GM18511 (cell line): Measurements from ENCODE around the gene KLK12.

Experiments
- ATAC-seq: cut with Tn5 transposase; IDR thresholded peaks from one replicate; pipeline ENCODE4 v1.9.1; 2021; ENCODE audit warnings: mild to moderate bottlenecking, moderate library complexity; ENCODE audit not compliant: unreplicated experiment

The KLK12 gene

DNA sequence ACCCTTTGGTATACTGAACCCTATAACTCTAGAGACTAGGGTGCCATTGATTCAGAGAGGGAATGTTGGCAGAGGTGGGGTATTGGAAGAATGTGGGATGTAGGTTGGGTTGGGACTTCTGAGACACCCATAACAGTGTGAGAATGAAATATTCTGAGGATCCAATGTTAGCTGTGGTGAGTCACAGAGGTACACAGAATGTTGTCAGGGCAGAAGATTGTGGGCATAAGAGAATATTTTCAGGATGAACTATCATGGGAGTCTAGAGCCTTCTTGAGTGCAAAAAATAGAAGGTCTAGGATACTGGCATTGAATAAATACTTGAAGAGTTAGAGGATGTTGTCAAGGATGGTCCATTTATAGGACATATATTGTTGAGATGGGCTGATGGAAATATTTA, 21.1 kb upstream of the KLK12 start:
- no peak for ATAC-seq

DNA sequence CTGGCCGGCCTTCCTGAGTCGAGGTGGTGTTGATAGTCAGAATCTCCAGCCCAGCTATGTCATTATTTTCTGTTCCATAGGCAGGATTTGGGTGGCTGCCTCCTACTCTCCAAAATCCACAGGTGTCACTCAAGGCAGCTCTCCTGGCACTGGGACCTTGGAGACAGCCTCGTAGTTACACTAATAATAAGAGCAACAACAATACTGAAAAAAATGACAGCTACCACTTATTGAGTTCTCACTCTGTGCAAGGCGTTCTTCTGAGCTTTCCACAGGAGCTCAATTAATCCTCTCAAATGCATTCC, 12.2 kb upstream of the KLK12 start:
- ATAC-seq, result no peak

DNA sequence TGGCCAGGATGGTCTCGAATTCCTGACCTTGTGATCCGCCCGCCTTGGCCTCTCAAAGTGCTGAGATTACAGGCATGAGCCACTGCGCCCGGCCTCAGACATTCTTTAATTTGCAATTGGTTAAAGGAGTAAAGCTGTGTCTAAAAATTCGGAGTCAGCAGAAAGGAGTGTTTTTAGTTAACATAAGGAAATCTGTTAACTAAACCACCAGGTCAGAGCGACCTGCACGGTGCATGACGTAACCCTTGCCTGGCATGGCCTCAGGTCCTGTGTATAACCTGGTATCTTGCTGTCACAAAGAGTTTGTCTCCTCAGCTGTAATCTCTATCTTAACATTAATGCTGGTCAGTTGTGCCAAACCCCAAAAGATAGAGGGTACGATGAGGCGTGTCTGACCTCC, 9.5 kb upstream of the KLK12 start:
- no peak for ATAC-seq

DNA sequence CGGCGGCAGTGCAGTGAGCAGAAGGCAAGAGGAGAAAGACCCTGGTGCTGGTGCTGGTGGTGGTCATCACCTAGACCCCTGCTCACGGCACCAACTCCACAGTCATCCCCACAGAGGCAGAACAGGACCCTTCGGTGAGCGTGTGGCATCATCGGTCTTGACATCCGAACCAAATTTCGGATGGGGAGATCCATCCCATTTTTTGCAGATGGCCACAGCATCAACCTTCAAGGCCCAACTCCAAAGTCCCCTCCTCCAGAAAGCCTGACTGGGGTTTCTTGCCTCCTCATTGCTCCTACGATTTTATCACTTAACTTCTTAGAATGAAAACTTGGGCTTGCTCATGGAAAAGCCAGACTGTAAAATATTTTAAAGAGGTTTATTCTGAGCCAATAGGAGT, 8.7 kb upstream of the KLK12 start:
- no peak for ATAC-seq

DNA sequence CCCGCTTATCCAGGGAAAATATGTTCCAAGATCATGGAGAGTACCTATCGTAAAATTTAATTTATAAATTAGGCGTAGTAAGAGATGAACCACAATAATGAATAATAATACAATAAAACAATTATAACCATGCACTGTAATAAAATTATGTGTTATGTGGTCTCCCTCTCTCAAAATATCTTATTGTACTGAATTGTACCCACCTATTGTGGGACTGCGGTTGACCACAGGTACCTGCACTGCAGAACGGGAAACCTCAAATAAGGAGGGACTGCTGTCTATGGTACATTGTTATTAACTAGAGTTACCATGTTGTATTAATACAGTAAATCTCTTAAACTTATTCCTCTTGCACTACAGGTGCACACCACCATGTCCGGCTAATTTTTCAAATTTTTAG, 5.3 kb upstream of the KLK12 start:
- no peak for ATAC-seq

DNA sequence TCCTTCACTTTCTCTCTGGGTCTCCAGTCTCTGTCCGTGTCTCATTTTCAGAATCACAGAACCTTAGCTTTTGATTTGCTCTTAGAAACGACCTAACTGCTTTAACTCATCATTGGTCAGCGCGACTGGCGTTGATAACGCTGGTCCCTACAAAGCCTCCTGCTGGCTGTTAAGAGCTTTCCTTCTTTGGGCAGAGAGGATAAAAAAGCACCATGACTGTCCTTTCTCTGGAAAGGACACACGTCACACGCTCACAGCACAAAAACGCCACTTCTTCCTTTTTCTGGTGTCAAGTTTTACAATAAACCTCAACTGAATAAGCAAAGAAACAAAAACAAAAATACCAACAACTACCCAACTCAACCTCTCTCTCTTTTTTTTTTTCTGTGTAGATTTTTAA, 1.7 kb upstream of the KLK12 start:
- ATAC-seq, result no peak

DNA sequence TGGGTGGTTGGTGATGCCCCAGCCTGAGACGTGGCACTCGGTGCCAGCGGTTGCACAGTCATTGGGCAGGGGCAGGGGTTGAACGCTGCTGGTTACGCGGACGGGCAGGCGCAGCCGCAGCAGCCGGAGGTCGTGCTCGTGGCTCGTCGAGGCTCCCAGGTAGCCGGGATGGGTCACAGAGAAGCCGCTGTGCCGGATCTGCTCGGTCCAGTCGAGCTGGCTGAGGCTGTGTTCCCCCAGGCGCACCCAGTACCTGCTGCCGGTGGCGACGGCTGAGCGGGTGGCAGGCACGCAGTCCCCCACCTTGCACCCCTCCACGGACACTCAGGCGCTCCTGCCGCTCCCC, 2.9 kb downstream of the KLK12 start:
- ATAC-seq, result no peak

DNA sequence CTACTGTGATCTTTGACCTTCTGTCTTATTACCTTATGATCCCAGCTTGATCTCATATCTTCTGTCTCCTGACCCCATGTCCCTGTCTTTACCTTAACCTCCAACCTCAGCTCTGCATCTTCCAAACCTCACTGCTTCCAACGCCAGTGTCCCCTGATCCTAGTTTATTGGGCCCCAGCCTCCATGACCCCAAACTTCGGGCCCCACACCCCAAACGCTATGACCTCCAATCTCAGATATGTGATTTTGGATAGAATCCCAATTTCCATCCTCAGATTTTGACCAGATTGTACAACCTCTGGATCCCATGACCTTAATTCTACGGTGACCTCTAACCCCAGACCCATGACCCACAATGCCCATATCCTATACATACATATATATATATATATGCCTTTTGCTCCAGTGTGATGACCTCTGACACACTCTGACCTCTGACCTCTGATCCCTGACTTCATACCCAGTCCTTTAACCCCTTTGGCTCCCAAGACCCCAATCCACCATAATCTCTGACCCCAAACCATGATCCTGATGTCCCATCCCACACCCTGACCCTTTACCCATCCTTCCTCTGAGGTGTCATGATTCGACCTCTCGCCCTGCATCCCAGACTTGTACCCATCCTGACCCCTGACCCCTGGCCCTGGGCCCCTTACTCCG, 3.5 kb downstream of the KLK12 start:
- no peak for ATAC-seq

DNA sequence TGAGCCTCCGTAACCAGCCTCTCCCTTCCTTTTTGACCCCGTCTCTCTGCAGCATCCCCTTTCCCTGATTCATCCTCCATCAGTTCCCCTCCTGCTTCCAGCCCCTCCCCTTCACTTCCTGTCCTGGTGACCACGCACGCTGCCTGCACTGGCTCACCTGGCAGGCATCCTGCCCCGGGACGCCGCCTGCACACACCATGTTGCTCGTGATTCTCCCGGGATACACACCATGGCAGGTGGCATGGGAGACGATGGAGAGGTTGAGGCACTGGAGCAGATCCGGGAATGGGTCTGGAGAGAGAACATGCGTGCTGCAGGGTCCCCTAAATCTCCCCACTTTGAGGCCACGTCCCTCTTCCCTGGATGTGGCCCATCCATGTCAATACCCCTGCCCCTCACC, 4.2 kb downstream of the KLK12 start:
- ATAC-seq, result no peak

DNA sequence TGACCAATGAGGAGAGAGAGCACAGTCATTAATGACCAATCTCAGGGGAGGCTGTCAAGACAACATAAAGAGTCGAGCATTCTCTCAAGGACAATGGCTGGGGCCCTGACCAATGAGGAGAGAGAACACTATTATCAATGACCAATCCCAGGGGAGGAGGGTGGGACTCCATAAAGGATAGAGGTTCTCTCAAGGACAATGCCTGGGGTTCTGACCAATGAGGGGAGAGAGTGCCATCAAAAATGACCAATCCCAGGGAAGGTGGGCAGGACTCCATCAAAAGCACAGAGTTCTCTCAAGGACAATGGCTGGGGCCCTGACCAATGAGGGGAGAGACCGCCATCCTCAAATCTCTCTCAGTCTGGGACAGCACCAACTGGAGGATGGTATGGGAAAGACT, 5.1 kb downstream of the KLK12 start:
- ATAC-seq, result no peak

DNA sequence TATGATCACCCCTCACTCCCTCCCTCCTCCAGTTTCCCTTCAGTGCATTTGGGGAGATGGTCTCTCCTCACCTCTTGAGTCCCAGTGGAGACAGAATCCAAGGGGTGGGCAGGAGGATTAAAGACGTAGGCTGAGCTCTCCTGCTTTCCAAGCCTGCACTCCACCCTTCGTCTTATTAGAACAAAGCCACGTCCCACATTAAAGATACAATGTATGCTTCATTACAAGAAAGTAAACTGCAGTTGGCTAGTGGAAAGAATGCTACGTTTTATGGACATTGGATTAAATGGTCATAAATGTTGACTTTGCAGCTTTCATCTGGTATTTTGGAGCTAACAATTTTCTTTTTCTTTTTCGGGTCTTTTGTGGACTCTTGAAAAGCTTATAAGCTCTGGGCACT, 6.9 kb downstream of the KLK12 start:
- no peak for ATAC-seq

DNA sequence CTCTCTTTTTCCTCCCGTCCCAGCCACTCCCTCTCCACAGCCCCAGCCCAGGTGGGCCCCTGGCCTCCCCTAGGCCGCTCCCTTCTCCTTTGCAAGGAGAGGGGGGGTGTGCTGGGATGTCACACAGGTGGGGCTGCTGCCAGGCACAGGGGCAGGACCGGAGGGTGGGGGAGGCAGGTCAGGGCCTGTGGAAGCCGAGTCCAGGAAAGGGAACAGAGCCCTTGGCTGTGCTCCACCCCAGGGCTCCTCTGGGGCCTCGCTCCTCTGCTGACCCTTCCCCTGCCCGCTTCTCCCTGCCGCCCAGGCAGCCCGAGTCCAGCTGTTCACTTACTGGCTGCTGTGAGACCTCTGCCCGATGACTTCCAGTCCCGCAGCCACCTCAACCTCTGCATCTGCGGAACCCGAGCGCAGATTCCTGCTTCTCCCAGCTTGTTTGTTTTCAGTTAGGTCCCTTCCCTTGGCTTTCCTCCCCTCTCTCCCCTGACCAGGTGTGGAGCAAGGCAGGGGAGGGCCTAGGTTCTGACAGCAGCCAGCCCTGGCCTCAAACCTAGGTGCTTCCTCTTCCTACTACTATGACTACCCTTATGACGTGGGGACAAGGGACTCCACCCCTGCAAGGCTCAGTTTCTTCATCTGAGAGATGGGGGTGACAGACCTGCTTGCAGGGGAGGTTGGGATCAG, 7.5 kb downstream of the KLK12 start:
- no peak for ATAC-seq

DNA sequence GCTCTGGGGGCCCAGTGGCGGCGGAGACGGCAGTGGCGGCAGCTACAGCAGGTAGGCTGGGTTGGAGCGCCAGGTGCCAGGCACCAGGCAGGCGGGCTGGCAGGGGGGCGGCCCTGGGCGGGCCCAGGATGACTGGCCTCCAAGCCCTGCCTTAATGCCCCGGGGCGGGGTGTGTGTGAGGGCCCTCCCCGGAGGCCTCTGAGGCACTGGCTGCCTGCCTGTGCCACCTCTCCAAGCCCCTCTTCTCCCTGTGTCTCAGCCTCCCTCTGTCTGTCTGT, 8.3 kb downstream of the KLK12 start, which contains the start of gene KLK11:
Gene KLK11 (minus strand): TSS at position 63 of the 278 bp plus-strand sequence. CDS start 985 bp downstream, outside the sequence.
- no peak for ATAC-seq

DNA sequence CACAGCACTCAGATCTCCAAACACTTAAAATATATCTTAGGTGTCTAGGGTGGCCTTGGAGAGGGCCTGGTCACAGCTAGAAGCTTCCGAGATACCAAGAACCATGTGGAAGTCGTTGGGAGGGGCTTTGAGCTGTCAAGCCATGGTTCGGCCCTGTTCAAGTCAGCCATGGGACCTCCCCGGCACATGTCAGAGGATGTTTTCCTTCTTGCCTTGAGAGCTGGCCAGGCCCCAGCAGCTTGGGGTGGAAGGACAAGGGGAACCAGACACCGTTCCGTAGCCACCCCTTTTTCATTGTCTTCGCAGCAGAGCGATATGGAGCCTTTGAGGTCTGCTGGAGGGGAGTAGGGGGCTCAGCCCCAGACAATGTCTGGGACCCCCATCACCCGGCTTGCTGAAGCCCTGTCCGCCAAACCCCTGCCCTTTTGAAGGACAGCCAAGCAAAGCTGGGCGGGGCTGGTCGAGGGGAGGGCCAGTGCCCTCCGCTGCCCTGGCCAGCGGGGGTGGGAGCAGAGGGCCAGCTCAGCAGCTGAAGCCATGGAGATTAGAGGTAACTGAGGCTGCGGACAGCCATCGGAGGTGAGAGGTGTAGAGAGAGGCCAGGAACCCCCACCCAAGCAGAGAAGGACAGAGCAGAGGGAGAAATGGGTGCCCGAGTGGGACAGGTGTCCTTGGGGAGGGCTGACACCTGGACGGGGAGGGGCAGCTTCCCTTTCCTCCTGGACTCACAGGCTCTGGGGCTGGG, 8.8 kb downstream of the KLK12 start:
- no peak for ATAC-seq

DNA sequence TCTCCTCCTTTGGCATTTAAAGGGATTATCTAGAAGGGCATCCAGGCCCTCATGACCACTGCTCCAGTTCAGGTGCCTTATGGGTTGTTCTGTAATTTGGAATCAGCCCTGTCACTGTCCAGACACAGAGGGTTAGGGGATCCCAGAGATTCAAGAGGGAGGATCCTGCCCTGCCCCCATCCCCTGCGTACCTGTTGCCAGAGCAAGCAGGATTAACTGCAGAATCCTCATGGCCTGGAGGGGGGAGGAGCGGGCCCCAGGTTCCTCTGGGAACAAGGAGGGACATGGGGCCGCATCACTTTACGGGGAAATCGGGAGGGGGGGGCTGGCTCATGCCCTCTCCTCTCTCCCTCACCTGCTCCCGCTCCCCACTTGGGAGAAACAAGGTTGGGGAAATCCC, 9.4 kb downstream of the KLK12 start:
- ATAC-seq, result no peak

DNA sequence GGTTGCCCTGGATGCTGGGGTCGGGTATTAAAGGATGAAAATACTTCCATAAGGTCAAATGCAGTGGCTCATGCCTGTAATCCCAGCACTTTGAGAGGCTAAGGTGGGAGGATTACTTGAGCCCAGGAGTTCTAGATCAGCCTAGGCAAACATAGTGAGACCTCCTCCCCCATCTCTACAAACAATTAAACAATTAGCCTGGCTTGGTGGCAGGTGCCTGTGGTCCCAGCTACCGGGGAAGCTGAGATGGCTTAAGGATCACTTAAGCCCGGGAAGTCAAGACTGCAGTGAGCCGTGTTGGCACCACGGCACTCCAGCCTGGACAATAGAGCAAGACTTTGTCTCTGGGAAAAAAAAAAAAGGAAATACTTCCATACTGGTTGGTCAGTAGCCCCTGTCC, 9.9 kb downstream of the KLK12 start:
- ATAC-seq, result no peak

DNA sequence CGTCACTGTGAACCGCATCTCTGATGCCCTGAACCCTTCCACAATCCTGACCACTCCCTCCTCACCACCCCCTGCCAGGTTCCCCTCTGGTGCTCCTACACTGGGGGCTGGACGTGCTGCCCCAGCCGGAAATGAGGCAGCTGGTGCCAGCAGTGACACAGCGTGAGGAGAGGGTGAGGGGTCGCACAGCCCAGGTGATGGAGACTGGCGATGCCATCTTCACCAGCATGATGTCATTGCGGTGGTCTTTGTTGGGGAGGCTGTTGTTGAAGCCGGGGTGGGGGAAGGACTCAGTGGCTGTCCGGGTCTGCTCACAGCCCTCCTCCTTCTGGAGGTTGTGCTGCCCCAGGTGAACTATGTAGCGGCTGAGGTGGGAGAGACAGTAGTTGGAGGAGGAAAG, 10.9 kb downstream of the KLK12 start:
- ATAC-seq, result no peak

DNA sequence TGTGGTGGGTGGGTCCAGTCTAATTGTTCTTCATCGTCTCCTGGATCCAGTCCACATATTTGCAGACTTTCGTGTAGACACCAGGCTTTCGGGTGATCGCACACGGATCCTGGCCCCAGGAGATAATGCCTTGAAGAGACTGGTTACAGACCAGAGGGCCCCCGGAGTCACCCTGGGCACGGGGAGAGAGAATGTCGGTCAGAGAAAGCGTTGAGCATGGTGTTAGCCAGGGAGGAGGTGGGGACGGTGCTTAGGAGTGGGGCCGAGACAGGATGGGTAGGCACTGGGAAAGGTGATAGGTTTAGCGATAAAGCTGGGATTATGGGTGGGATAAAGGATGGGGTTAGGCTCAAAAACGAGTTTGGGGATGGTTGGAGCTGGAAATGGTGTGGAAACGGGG, 12.3 kb downstream of the KLK12 start:
- no peak for ATAC-seq

DNA sequence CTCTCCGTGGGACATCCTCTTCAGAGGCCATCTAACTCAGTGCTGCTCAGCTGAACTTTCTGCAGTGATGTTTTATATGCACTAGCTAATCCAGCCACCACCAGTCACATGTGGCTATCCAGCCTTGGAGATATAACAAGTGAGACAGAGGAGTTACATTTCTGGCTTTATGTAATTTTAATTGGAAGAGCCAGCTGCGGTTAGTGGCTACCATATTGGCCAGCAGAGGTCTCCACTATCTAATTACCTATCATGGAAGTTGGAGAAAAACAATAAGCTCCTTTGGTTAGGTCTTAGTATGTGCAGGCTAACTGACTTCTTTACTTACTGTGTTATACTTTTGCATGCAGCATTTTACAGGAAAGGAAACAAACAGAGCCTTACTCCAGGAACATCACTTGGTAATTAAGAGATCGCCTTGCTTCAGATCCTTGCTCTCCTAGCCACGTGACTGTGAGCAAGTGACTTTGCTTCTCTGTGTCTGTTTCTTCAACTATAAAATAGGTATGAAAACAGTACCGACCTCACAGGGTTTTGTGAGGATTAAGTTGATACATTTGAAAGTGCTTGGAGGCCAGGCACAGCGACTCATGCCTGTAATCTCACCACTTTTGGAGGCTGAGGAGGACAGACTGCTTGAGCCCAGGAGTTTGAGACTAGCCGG, 13.7 kb downstream of the KLK12 start:
- ATAC-seq, result no peak

DNA sequence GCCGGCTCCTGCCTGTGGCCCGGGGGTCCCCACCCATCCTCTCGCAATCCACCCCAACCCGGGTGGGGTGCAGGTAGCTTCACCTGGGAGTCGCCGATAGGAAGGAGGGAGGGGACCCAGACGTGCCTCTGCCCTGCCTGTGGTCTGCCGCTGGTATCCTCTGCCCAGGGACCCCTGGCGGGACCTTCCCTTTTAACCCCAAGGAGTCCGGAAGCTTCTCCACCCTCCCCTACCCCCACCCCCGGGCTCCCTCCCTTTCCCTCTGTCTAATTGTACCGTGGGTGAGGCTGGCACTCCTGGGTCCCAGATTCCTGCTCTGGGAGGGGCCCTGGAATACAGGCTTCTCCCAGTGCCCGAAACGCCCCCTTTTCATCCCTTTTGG, 15.3 kb downstream of the KLK12 start, which contains the start of gene KLK10:
Gene KLK10 (minus strand): TSS at position 166 of the 382 bp plus-strand sequence. CDS start 579 bp downstream, outside the sequence.
- ATAC-seq, result no peak

DNA sequence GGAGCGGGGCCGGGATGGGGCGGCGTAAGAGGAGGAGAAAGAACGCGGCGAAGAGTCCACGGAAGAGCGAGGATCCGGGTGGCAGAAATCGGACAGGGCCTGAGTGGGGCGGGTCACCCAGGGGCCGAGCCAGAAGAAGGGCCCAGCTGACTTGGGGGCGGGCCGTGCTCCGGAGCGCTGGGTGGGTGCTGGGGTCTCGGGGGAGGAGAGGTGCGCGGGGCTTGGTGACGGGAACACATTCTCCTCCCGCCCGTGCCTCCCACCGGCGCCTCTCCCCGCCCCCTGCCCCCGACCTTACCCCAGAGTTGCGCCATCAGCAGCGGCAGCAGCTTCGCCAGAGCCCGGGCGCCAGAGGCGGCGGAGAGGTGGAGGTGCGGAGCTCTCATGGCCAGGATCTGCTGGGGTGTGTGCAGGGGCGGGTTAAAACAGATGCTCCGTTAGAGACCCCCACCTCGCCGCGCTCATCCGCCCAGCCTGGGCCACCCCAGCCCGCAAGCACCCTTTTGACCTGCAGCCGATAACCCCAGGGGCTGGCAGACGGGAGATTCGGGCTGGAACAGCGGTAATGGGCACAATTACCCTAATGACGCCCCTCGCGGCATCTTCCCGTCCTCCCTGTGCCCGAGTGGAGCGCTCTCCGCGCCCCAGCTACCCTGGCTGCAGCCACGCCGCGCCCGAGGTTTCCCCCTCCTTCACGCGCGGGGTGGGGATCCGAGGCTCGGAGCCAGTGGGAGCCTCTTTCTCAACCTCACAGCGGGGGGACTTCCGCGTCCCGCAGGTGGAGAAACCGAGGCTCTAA, 15.9 kb downstream of the KLK12 start:
- no peak for ATAC-seq
